NB4 (cell line): ENCODE results near the gene WDFY4.

ENCODE experiments used
- MYC ChIP-seq: IDR thresholded peaks from 2 replicates; pipeline ENCODE4 v1.6.1; 2011; ENCODE audit warnings: low read depth, low read length
- POLR2A ChIP-seq: IDR thresholded peaks from 2 replicates; pipeline ENCODE4 v1.6.1; 2011; ENCODE audit warnings: mild to moderate bottlenecking; ENCODE audit not compliant: insufficient read length; ENCODE audit errors: extremely low read depth
- TF ChIP-seq, protein P1 (sequence below): IDR thresholded peaks from one replicate; pipeline ENCODE4 v1.5.1; 2012; ENCODE audit warnings: low read depth, low read length

DNA sequence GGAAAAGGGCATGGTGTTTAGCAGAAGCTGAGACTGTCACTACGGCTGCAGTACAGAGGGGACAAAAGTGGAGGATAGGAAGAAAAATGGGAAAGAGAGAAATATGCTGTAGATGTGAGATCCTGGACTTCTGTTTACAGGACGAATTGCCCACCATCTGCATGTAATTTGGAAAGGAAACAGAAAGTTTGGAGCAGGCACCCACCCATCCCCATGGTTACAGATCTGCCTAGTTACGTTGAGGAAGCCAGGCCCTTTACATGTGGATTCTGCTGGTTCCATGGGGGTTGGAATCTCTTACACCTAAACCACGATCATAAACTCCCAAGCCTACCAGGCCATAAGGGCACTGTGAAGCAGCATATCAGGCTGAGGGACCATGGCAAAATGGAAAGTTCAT, 84.3 kb downstream of the WDFY4 start:
- TF ChIP-seq, protein P1, sequence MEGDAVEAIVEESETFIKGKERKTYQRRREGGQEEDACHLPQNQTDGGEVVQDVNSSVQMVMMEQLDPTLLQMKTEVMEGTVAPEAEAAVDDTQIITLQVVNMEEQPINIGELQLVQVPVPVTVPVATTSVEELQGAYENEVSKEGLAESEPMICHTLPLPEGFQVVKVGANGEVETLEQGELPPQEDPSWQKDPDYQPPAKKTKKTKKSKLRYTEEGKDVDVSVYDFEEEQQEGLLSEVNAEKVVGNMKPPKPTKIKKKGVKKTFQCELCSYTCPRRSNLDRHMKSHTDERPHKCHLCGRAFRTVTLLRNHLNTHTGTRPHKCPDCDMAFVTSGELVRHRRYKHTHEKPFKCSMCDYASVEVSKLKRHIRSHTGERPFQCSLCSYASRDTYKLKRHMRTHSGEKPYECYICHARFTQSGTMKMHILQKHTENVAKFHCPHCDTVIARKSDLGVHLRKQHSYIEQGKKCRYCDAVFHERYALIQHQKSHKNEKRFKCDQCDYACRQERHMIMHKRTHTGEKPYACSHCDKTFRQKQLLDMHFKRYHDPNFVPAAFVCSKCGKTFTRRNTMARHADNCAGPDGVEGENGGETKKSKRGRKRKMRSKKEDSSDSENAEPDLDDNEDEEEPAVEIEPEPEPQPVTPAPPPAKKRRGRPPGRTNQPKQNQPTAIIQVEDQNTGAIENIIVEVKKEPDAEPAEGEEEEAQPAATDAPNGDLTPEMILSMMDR = no peak
- TF ChIP-seq POLR2A (no peak), MYC (no peak)
